T-helper 2 cell treated with Interferon-gamma antibody and Interleukin-4, amounts not matched to agents 100 ng/mL and 5 ng/mL, for 36 hours (primary cell): Measurements from ENCODE around the gene BNC2. TPM values are rescaled to one million over a fixed set of nuclear protein-coding genes. Genes with fewer than 3 reads are reported as not detected.
"Not testable (repeated sequence)": the region's sequence is repeated elsewhere in the genome, so short reads cannot be mapped to it uniquely, and the experiment has no call there.

ENCODE experiments used
- intact Hi-C: fragments of 100-400 bp; cut with micrococcal nuclease; formaldehyde crosslinking; loops from one replicate; pipeline ENCODE4 v1.15.1; 2023
- total RNA-seq: library from RNA; stranded (reverse); gene quantifications from 2 replicates; pipeline ENCODE4 v1.2.3, GENCODE V29; 2022

Gene BNC2
- total RNA-seq, 1 donor from 2014 or later = not detected

DNA sequence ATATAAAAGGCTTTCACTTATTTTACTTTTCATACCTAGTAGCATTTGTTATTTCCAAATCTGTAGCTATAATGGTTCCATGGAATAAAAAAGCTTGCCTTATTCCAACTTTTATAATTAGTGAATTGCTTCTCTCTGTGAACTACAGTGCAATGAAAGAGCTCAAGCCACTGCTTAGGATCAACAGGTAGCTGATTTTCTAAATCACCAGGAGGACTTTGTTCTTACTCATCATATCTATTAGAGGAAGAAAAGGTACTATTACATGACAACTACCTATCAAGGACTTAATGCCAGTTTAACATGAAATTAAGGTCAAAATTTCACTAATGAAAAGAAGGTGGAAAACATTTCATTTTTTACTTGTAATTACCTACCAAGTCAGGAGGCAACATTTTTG, 414.6 kb downstream of the BNC2 start:
- intact Hi-C loops = no loop called here

DNA sequence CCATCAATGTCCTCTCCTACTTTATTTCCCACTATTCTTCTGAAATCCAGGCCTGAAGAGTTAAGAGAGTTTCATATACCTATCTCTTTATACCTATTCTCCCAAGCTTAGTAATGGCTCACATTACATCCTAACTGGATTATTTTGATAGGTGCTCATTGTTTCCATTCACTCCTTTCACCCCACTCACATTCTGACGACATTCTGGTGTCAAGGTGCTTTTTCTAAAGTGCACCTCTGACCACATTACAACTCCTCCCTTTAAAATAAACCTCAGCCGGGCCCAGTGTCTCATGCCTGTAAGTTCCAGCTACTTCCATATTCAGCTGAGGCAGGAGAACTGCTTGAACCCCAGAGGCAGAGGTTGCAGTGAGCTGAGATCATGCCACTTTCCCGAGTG, 417.1 kb downstream of the BNC2 start:
- intact Hi-C loops = no loop called here

DNA sequence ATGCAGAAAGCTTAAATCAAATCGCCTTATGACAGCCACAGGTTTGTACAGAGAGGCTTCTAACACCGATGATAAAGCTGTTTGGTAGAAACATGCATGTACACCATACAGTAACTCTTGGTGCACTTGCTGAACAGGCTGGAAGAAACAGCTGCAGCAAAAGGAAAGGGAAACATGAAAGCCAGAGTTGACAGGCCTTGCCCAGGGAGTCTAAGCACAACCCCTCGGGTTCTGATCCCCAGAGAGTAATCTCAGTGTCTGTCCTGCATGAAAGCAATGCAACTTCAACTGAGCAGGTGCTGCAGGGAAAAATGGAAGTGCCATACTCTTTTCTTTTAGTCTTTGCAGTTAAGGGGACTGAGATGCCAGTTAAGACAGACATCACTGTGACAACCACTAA, 419.9 kb downstream of the BNC2 start:
- intact Hi-C loops = no loop called here

DNA sequence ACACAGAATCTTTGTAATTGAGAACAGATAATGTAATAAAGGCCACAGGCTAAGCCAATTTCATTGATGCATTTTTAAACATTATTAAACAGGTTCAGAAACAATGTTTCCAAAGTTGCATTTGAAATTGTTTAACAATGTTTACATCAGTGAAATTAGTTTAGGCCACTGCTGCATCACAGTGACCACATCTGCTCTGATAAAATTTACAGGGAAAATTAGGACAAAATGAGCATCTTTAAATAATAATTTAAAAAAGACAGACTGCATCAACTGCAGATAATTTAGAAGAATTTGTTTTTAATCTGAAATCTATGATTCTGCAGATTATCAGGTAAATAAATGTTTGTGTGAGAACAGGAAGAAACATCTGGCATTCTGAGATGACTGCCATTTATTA, 420.4 kb downstream of the BNC2 start:
- intact Hi-C loops = no loop called here

DNA sequence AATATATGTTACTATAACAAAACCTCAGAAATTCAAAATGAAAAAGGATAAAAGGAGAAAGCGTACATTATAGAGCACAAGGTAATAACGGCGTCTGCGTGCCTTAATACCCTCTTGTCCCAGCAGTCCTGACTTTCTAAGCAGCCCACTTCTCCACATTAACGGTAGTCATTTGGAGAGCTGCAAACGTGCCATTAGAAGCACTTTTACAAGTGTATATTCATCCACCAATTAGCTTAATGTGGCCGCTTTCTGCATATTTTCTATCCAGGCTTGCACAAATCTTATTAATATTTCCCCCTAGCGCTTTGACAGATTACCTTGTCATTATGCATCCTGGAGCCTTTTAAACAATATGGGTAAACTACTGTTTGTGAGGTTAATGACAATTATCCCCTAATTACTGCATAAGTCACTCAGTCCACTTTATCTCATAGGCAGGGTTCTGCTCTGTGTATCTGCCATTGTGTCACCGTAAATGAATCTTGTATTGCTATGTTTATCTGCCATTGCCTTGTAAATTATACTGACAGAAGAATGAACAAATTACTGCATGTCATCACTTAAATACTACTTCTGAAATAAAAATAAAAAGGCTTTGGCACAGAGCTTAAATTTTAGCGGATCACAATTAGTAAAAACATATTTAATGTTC, 421.3 kb downstream of the BNC2 start:
- intact Hi-C loops = no loop called here

DNA sequence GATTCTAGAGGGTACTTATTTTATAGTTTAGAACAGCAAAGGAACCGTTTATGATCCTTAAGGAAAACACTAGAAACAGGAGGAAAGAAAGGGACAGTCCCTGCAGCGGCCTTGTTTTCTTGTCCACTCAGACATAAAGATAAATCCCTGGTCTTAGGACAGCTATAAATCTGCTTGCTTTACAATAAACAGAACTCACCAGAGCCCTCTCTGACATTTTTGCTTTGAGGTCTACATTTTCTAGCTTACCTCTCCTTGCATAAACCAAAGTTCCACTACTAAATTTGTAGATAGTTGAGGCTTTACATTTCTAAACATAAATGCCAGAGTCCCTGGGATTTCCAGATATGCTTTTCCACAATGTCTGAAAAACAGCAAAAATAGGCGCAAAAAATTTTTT, 422.5 kb downstream of the BNC2 start:
- intact Hi-C loops = no loop called here

DNA sequence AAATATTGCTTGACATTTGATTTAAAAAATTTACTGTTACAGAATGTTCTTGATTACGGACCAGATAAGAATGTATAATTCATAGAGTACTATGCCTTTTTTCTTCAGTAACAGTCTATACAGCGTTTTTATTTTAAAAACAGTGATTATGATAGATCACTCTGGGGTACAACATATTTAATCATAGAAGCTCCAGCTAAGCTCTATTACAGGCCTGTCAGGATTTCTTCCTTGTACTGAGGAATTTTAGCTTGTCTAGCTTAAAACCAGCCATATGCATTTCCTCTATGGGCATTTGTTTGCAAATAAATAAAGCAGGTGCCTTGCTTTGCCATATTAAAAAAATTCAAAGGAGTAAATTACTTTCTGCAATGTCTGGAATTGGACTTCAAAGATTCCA, 423.8 kb downstream of the BNC2 start:
- intact Hi-C loops = no loop called here

DNA sequence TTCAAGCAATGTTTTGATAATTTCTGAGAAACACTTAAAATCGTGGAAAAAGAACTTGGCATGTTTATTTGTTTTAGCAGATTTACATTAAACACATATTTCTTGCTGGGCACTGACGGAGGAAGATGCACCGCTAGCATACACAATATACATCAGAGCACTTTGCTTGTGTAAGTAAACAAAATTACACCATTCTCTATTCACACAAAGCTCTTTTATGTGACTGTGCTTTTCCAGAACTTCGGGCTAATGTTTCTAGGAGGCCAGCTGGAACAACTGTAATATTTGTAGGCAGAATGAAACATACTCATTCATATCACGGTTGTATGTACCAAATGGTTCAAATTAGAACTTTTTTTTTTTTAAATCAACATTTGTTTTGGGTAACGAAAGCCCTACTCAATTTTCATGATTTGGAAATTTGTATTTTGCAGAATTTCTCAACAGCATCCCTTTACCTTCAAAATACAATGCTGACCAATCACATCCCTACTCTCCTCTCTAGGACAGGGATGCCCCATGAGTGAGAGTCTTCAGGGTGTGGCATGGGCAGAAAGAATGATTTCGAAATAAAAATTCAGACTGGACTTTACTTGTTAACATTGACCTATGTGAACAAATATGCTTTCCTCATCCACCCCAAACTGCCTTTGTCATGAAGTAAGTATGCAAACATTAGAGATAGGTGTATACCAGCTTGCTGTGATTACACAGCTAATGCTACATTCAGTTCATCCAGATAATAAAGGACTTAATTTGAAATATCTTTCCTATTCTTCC, 425.1 kb downstream of the BNC2 start:
- intact Hi-C loops = no loop called here

DNA sequence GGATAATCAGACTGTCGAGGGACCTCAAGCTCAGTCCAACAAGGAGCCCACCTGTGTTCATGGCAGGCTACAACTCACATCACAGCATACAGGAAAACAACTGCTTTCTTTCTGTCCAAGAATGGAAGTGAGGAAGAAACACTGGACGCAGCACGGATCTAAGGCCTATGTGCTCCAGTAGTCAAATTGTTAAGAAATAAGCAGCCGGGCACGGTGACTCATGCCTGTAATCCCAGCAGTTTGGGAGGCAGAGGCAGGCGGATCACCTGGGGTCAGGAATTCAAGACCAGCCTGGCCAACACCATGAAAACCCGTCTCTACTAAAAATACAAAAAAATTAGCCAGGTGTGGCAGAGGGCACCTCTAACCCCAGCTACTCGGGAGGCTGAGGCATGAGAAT, 427.8 kb downstream of the BNC2 start:
- intact Hi-C loops = no loop called here

DNA sequence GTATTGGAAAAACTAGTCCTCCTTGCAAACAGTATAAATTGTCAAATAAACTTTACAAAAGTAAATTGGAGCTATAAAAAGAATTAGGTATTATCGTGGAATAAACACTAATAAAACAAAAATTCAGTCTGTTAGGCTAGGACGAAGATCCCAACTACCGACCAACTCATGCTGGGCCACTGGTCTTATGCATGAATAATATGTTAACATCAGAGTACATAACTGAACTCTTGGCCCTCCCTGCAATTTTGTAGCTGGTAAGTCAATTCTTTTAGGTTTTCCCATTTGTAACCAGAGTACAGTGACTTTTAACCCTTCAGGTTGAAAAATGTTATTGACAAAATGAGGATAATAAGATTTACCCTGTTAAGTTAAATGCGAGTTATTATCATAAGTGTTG, 428.7 kb downstream of the BNC2 start:
- intact Hi-C loops = no loop called here

DNA sequence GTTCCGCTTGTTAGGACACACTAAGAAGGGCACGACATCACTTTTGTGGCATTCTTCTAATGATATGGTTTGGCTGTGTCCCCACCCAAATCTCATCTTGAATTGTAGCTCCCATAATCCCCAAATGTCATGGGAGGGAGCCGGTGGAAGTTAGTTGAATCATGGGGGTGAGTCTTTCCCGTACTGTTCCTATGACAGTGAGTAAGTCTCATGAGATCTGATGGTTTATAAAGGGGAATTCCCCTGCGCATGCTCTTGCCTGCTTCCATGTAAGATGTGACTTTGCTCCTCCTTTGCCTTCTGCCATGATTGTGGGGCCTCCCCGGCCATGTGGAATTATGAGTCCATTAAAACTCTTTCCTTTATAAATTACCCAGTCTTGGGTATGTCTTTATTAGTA, 431.6 kb downstream of the BNC2 start:
- intact Hi-C loops = not testable (repeated sequence)

DNA sequence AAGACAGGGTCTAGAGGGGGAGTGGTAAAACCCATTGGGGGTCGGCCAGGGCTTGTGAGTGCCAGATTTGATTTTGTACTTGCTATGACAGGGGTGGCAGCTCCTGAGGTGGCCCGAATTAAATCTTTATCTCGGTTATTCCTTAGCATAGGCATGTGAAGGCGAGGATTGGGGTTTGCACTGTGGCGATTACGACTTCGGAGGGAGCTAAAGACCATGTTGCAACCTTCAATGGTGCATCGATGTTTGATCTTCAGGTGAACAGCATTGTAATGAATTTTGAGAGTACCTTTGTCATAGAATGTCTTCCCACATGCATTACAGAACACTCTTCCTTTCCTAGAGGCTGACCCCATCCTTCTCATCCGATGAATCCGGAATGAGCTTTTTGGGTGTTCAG, 433.9 kb downstream of the BNC2 start:
- intact Hi-C loops = no loop called here

DNA sequence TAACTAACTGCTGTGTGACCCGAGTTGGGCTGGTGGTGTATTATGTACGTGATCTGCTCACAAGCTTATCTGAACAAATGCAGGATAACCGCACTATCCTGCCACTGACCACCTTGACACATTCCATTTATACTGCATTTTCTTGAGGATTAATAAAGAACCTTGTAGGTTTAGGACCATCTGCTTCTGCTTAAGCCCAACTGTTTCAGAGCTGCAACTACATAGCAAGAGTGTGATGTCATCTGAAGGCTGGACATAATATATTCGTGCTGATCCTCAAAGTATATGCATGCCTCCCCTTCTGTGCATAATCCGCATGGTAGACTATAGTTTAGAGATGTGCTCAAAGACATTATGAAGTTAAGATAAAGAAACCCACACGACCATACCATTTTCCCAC, 435.9 kb downstream of the BNC2 start:
- intact Hi-C loops = no loop called here

DNA sequence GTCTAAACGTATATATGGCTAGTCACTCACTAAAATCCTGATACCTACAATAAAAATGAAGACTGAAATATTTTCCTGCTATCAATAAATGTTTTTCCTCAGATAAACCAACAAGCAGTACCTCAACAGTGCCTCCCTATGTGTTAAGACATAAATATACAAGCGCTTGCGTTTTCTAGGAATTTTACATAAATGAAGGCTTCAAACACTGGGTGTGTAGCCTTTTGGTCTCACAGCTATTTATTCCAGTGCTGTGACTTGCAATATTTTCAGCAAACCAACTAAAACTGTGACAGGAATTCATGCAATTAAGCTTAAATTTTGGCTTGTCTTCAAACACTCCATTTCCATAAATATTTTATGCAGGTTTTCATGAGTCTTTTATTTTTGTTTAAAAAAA, 437.0 kb downstream of the BNC2 start:
- intact Hi-C loops = no loop called here

DNA sequence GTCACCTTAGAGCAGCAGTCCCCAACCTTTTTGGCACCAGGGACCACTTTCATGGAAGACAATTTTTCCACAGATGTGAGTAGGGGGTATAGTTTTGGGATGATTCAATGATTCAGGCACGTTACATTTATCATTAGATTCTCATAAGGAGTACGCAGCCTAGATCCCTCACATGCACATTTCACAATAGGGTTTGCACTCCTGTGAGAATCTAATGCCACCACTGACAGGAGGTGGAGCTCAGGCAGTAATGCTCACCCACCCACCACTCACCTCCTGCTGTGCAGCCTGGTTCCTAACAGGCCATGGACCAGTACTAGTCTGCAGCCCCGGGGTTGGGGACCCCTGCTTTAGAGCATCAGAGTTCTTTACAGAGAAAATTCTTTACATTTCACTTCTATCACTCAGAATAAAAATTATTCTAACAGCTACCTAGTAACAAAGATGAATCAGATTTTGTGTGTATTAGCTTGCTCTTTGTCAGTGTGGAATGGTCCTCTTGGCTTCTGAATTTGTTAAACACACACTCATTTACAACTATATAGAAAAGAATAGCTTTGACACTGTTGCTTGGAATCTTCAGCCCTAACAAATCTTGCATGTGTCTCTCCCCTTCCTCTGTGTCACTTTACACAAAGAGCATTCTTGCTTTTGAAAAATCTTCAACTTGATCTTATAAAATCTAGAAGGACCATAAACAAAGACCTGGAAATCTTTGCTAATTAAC, 438.6 kb downstream of the BNC2 start:
- intact Hi-C loops = no loop called here

DNA sequence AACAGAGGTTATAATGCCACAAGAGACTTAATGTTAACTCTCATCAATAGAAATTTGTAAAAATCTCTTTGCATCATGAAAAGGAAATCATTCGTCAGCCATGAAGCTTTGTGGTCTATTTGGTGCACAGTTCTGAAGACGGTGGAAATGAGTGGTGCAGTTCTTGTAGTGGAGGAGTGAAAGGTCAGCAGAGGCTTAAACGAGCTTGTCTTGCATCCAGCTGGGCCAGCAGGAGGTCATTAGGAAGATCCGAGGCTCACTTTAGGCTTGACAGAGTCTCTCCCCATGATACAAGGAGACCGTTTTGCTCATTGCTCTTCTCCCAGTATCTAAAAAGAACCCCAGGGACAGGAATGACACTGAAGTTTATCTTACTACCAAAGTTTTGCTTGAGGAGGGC, 440.8 kb downstream of the BNC2 start:
- intact Hi-C loops = no loop called here

DNA sequence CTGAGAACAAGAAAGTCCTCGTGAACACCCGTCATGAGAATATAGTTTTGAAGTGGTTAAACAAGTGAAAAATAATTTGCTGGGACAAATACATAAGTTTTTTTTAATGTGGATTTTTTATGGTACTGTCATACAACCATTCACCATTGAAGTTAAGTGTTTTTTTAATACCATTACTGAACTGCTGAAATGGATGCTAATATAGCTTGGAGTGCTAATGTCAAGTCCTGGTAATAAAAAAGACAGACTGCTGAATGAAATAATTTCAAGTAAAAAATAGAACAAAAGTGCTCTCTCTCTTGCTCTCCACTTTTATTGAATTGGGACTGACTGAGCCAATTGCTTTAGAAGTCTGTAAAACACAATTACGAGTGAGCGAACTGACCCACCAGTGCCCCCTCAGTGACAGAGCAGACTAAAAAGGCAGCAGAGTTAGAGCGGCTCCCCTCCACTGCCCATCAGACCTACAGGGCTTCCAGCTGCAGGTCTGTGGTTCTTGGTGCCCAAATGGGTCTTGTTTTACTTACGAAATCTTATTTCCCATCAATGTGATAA, 442.5 kb downstream of the BNC2 start:
- intact Hi-C loops = no loop called here

DNA sequence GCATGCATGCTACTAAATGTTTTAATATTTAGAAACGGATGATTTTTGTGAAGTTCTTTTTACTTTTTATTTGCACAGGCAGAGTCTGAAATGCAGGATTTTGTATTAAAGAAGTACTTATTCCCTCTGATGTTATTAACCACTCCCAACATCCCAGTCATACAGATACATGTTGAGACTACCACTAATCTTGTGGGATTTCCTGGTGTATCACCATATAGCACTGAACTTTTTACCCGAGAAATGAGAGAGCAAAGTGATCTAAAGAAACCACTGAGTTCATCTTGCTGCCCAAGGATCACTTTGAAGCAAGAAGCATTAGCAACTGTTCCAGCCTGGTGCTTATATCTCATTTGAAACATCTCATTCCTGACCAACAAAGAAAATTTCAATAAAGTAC, 443.8 kb downstream of the BNC2 start:
- intact Hi-C loops = no loop called here

DNA sequence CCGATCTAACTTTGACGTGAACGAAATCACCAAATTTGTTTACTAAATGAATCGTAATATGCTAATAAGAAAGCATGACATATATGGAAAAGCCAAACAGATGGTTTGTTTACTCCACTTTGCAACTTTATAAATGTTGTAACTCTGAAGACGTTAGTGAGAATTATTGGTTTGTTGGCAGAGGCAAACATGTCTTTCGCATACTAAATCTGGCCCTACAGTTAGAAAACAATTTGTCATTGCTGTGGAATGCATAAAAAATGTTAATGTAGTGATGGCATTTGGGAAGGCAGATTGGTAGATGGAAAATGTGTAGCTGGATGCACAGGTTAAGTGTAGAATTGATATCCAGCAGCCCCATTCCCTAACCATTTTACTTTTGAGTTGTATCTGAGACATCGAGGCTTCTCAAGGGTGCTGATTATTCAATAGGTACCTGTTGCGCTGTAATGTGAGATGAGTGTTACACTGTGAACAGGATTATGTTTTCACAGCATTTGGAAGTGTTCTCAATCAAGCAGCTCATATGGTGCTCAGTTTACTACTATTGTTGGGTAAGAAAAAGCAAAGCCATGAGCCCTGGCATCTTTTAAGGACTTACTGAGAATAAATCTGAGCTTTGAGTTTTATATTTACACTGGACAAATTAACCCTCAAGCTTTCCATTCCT, 444.8 kb downstream of the BNC2 start:
- intact Hi-C loops = no loop called here

DNA sequence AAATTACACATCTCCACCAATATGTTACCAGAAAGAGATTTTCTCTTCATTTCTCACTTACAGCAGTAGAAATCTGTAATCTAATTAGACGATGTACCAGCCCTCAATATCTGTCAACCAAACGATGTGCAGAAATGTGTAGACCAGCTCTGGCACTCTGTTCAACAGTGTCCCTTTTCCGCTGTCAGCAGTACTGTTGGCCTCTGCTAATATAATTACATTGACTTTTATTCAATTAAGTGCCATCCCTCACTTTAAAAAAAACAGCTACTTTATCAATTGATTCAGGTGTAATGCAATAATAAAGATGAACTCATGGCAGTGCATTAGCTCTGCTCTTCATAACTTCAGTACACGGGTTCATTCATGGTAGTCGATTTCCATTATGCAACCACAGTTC, 448.4 kb downstream of the BNC2 start:
- intact Hi-C loops = no loop called here

DNA sequence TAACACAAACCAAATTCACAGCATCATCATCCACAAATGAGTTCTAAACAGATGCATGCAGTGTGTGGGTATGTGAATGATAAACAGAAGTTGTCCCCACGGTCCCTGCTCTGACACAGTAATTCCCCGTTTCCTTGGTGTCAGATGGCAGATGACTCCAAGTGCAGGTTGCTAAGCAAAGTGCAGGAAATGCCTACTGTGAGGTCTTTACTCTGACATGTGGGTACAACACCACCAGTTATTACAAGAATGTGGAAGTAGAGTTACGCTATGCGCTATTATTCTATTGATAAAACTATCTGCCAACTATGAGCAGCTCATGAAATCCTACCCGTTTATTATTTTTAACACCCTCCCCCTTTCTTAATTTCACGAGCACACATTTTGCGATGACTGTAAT, 448.9 kb downstream of the BNC2 start:
- intact Hi-C loops = no loop called here

DNA sequence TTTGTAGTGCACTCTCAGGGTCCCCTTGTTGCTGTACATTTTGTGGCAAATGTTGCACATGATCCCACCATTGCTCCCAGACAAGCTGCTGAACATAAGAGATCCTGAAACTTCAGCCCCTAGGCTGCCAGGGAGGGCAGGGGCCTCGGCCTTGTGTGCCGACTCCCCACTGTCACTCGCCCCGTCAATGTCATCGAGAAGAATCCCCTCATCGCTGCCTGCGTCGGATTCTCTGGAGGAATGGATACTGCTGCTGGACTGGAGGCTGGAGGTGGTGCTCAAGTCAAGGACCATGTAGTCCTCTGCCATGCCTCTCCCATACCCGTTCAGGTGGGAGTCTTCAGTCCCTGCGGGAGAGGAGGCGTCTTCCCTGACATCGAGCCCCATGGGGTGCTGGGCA, 451.3 kb downstream of the BNC2 start:
- intact Hi-C loops = no loop called here
